Urothelium cell line (cell line): Measurements from ENCODE around the gene SLCO4A1.
A peak's percentile ranks its signal among the peaks of the same experiment; 100 is the strongest.

Experiments
- DNase-seq: peaks from one replicate; pipeline ENCODE4 v3.0.0; 2011; ENCODE audit warnings: low spot score, mixed read lengths
- FAIRE-seq: peaks from 2 replicates; lab custom pipeline; 2011; peaks lifted over from hg19 to GRCh38; lab: Jason Lieb, UNC

SLCO4A1 gene, protein sequence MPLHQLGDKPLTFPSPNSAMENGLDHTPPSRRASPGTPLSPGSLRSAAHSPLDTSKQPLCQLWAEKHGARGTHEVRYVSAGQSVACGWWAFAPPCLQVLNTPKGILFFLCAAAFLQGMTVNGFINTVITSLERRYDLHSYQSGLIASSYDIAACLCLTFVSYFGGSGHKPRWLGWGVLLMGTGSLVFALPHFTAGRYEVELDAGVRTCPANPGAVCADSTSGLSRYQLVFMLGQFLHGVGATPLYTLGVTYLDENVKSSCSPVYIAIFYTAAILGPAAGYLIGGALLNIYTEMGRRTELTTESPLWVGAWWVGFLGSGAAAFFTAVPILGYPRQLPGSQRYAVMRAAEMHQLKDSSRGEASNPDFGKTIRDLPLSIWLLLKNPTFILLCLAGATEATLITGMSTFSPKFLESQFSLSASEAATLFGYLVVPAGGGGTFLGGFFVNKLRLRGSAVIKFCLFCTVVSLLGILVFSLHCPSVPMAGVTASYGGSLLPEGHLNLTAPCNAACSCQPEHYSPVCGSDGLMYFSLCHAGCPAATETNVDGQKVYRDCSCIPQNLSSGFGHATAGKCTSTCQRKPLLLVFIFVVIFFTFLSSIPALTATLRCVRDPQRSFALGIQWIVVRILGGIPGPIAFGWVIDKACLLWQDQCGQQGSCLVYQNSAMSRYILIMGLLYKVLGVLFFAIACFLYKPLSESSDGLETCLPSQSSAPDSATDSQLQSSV

GRCh38 chr20:62642051-62642665, at the start of gene SLCO4A1:
TSS of gene SLCO4A1 (plus strand) at chr20:62642503. CDS start at chr20:62656455, 13,952 bp downstream.
- DNase-seq = peak; percentile 98
- FAIRE-seq = peak; percentile 96

DNA sequence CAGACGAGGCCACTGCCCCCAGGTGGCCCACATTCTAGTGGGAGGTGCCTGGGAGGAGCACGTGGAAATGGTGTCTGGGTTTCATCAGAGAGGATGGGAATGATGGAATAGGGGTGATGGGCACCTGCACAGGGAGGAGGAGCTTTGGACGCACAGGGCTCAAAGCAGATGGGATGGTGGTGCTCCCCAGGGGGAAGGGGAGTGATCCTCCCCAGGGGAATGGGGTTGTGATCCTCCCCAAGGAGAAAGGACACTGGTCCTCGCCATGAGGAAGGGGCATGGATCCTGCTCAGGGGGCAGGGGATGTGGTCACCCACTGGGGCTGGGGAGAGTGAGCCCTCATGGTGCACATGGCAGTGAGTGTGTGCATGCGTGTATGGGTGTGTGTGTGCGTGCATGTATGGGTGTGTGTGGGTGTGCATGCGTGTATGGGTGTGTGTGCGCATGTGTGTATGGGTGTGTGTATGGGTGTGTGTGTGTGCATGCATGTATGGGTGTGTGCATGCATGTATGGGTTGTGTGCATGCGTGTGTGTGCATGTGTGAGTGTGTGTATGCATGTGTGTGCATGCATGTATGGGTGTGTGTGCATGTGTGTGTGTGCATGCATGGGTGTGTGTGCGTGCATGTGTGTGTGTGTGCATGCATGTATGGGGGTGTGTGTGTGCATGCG, 49.7 kb upstream of the SLCO4A1 start:
- peak; percentile 97 for FAIRE-seq
- DNase-seq = no peak

- no peak for DNase-seq
- FAIRE-seq = no peak
These were observed 48.7 kb upstream of the SLCO4A1 start for GRCh38 chr20:62593616-62594015.

DNA sequence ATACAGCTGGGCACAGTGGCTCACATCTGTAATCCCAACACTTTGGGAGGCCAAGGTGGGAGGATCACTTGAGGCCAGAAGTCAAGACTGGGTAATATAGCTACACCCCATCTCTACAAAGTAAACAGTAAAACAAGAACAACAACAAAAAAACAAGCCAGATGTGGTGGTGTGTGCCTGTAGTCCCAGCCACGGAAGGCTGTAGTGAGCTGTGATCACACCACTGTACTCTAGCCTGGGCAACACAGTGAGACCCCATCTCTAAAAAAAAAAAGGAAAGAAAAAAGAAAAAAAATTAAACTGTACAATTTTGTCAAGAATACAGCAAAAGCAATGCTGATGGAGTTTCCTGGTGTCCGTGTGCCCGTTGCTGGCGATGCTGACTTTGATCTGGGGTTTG, 47.2 kb upstream of the SLCO4A1 start:
- no peak for DNase-seq
- FAIRE-seq = no peak

GRCh38 chr20:62595491-62595890, 46.8 kb upstream of the SLCO4A1 start:
- DNase-seq (peak; percentile 86), FAIRE-seq (peak; percentile 94)

- FAIRE-seq (no peak), DNase-seq (no peak)
These were observed 45.8 kb upstream of the SLCO4A1 start for GRCh38 chr20:62596486-62596885.

DNA sequence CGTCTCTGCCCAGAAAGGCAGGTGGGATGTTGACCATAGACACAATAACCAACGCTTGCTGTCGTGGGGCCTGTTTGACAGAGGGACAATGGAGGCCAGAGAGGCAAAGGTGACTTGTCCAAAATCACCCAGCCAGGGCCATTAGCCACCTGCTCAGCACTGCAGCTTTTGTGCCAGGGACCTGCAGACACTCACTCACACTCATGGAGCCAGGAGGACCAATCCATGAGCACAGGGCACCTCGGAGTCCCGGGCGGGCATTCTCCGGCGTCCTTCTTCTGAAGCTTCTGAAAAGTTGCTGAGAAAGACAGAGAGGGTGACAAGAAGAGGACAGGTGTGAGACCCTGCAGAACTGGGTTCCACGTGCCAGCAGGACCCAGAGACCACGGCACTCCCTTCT, 45.4 kb upstream of the SLCO4A1 start:
- FAIRE-seq (no peak), DNase-seq (no peak)

DNA sequence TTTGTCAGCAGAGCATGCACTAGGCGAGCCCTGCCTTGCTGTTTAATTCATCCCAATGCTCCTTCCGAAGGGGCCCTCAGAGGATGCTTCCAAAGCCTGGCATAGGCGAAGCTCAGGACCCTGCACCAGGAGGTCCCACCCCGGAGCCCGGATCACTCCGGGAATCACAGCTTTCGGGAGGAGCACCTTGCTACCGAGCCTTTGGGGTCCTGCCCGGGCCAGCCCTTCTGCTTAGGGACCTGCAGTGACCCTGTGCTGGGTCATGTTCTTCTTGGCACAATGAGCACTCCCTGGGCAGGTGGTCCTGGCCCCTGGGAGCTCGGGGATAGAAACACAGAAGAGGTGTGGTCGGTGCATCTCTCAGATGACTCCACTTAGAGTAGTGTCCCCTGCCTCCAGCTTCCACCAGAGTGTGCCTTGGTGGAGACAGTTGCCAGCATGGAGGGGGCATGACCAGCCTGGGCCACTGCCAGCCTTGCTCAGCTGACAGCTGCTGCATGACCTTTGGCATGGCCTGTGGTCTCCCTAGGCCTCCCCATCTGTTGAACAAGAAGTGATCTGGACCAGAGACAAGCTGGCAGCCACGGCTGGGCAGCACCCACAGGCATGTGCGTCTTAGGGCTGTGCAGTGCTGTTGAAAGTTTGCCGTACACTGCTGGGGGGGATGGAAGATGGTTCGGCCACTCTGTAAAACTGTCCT, 44.7 kb upstream of the SLCO4A1 start:
- FAIRE-seq (no peak), DNase-seq (no peak)

GRCh38 chr20:62598761-62599194, 43.5 kb upstream of the SLCO4A1 start:
- FAIRE-seq = peak; percentile 61
- no peak for DNase-seq

DNA sequence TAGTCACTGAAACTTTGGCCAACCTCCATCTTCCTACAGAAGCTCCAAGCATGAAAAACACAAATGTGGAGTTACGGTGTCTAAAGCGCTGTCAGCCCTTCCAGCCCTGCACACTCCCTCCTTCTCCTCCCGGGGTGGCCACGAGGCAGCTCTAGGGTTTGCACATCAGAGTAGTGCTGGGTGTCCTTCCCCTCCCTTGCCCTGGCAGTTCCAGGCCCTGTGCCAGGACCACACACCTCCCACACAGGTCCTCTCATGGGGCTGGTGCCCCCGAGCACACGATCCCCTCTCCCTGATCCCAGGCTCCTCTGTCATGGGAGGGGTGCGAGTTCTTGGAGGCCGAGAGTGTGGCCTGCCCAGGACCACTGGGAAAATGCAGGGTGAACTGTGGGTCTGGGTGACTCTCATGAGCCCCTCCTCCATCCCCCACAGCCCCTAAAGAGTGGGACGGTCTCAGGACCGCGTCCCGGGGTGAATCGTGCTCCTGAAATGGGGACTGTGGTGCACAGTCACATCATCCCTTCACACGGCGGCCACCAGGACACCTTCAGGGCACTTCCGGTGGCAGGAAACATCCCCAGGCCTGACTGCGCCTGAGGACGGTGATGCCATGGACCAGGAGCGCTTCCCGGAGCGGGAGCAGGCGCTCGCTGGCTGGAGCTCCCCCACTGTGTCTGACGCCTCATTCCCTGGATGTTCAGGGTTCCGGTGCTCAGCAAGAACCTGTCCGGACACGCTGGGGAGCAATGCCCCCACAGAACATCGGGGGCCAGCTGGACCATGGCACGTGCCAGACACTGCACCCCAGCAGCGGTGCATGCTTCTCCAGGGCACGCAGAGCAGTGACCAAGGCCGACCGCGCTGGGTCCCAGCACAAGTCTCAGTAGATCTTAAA, 42.8 kb upstream of the SLCO4A1 start:
- DNase-seq (no peak), FAIRE-seq (no peak)

DNA sequence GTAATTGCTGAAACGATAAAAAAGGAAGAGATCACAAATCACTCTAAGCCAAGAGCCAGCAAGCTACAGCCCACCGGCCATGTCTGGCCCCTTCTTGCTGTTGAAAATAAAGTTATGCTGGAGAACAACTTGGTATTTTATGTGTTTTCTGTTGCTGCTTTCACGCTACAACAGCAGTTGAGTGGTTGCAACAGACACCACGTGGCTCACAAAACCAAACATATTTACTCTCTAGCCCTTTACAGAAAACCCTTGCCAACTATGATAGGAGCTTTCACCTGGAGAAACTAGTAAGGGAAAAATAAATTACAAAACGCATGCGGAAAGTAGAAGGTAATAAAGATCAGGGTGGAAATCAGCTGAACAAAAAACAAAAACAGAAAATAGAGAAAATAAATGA, 41.1 kb upstream of the SLCO4A1 start:
- DNase-seq = no peak

GRCh38 chr20:62601714-62602113, 40.6 kb upstream of the SLCO4A1 start:
- no peak for DNase-seq
- FAIRE-seq = no peak

More for the DNA sequence above, 41.1 kb upstream of the SLCO4A1 start:
- no peak for FAIRE-seq

DNA sequence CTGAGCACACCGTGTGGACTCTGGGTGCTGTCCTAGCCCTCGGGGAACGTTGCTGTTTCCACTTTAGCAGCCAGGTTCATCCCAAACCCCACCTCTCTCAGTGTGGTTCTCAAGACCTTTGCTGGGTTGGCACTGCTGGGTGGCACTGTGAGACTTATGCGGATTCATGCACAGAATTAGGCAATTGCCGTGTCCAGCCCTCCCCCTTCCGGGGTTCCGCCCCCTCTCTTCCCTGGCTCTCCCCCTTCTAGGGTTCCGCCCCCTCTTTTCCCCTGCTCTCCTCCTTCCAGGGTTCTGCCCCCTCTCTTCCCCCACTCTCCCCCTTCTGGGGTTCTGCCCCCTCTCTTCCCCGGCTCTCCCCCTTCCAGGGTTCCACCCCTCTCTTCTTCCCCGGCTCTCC, 39.8 kb upstream of the SLCO4A1 start:
- FAIRE-seq (no peak), DNase-seq (peak; percentile 70)

- DNase-seq (peak; percentile 93), FAIRE-seq (peak; percentile 88)
These were observed 39.0 kb upstream of the SLCO4A1 start for GRCh38 chr20:62603021-62603906.

DNA sequence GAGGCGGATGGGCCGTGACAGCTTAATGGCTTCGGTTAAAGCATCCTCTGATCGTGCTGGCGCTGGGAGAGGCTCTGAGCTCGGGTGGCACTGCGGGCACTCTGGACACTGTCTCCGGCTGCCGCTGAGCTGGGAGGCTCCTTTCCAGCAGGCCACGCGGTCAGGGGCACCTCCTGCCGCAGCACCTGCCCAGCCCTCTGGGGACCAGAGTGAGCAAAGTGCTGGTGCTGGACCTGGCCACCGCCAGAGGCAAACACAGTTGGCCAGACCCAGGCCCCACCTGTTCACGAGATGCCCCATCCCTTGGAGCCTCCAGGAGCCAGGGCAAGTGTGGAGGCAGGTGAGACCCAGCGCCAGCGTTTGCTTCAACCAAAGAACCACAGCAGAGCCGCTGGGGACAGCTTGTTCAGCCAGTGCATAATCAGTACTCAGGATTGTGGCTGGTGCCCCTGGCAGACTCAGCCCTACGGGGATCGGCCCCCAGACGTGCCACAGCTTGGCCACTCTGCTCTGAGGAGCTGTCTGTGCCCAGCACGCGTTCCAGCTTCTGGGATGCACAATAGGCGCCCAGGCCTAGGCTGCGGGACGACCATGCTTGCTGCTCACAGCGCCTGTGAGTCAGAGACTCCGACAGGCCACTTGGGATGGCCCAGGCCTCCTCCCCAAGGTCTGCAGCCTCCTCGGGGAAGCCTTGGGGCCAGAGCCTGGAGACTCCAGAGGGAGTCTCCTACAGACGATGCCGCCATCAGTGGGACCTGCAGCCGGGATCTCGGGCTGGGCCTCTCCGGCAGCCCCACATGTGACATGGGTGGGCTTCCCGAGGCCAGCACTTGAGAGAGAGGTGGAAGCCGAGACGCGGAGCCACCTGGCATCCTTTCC, 38.2 kb upstream of the SLCO4A1 start:
- no peak for FAIRE-seq
- no peak for DNase-seq

DNA sequence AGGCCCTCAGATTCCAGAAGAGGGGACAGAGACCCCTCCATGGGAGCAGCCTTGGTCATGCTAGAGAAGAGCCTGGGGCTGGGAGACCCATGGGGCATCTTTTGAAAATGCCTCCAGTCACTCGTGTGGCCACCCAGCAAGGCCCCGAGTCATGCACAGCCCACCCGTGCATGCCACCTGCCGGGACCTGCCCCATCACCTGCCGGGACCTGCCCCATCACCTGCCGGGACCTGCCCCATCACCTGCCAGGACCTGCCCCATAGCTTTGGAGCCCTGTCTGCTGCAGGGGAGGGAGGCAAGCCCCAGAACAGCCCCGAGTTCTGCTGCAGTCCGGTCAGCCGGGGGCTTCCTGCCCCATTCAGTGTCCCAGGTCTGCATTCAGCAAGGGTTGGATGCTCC, 37.5 kb upstream of the SLCO4A1 start:
- FAIRE-seq (no peak), DNase-seq (no peak)

DNA sequence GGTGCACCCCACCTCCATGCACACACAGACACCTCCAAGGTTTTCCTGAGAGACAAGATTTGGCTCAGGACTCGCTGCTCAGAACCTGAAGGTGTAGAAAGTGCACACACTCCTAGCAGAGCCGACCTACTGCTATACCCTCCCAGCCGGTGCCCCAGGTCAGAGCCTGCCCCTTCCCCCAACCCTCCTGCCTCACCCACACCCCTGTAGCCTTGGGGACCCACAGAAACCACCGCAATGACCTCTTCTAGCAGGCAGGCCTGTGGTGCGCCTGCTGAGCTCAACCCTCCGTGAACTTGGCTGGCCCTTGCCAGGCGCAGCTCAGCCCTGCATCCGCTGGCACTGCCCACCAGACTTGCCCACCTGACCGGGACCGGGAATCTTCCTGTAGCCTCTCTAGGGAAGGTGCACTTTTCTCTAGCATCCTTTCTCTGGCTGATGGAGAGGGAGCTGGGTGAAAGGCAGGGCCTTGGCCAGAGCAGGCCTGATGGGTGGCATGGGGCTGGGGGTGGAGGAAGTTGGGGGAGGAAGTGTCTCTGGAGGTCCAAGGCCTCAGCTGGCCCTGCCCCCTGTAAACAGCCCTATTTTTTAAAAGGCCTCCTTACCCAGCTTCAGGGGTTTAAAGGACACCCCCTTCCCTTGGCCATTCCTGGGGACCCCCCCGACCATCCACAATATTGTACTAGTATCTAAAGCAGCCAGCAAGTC, 36.9 kb upstream of the SLCO4A1 start:
- DNase-seq (no peak), FAIRE-seq (peak; percentile 55)
